ENCODE data around the gene ZNF548. TPM values are rescaled to one million over a fixed set of nuclear protein-coding genes. Genes with fewer than 3 reads are reported as not detected.
"Not testable (repeated sequence)": the region's sequence is repeated elsewhere in the genome, so short reads cannot be mapped to it uniquely, and the experiment has no call there.

ZNF548 gene
- total RNA-seq, 4 donors from 2014 or later: 18.8 to 30.9 (median 25.7) TPM

- Histone ChIP-seq H3K36me3 (peaks cover under 1% of the 10 kb centered on the region), H3K27me3 (no peaks in the 10 kb centered on the region), H3K27ac (peak overlapping the region; percentile 87), H3K4me3 (peak overlapping the region; percentile 67), H3K9me3 (no peaks in the 10 kb centered on the region), H3K4me1 (peaks cover 18% of the 10 kb centered on the region)
- TF ChIP-seq POLR2AphosphoS5 (IDR thresholded peaks at IDR 0.05) (no peak), EP300 (IDR thresholded peaks at IDR 0.05) (no peak), POLR2A (IDR thresholded peaks at IDR 0.05) (no peak)
- TF ChIP-seq, protein P1, sequence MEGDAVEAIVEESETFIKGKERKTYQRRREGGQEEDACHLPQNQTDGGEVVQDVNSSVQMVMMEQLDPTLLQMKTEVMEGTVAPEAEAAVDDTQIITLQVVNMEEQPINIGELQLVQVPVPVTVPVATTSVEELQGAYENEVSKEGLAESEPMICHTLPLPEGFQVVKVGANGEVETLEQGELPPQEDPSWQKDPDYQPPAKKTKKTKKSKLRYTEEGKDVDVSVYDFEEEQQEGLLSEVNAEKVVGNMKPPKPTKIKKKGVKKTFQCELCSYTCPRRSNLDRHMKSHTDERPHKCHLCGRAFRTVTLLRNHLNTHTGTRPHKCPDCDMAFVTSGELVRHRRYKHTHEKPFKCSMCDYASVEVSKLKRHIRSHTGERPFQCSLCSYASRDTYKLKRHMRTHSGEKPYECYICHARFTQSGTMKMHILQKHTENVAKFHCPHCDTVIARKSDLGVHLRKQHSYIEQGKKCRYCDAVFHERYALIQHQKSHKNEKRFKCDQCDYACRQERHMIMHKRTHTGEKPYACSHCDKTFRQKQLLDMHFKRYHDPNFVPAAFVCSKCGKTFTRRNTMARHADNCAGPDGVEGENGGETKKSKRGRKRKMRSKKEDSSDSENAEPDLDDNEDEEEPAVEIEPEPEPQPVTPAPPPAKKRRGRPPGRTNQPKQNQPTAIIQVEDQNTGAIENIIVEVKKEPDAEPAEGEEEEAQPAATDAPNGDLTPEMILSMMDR (IDR thresholded peaks at IDR 0.05): no peak
- DNase-seq (ENCODE audit: low spot score in 2 of 2): no peak
- 6% methylated on average over 5 of the region's 18 CpGs for WGBS
Observed at GRCh38 chr19:57363688-57364181, 25.9 kb upstream of the ZNF548 start.

- Histone ChIP-seq H3K4me3 (no peak overlapping the region), H3K9me3 (no peaks in the 10 kb centered on the region), H3K27ac (no peak overlapping the region), H3K36me3 (peaks cover 3% of the 10 kb centered on the region), H3K27me3 (no peaks in the 10 kb centered on the region), H3K4me1 (peaks cover 15% of the 10 kb centered on the region)
- WGBS: 88% methylated on average over 2 of the region's 2 CpGs
- no peak for TF ChIP-seq EP300 (IDR thresholded peaks at IDR 0.05)
- no peak for TF ChIP-seq POLR2A (IDR thresholded peaks at IDR 0.05)
- TF ChIP-seq, protein P1 (IDR thresholded peaks at IDR 0.05): no peak
- no peak for TF ChIP-seq POLR2AphosphoS5 (IDR thresholded peaks at IDR 0.05)
- no peak for DNase-seq (ENCODE audit: low spot score in 2 of 2)
Observed at GRCh38 chr19:57366776-57367175, 22.9 kb upstream of the ZNF548 start.

- 92% methylated on average over 4 of the region's 6 CpGs for WGBS
- H3K9me3 ChIP-seq: peaks cover 23% of the 10 kb centered on the region
Observed at GRCh38 chr19:57374179-57374578, 15.5 kb upstream of the ZNF548 start.

DNA sequence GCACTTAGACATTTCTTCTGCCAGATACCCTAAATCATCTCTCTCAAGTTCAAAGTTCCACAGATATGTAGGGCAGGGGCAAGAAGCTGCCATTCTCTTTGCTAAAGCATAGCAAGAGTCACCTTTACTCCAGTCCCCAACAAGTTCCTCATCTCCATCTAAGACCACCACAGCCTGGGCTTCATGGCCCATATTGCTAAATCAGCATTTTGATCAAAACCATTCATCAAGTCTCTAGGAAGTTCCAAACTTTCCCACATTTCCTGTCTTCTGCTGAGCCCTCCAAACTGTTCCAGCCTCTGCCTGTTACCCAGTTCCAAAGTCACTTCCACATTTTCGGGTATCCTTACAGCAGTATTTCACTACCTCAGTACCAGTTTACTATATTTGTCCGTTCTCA lies 15.0 kb upstream of the ZNF548 start:
- not testable (repeated sequence) for H3K4me1 ChIP-seq; H3K27me3 ChIP-seq; H3K4me3 ChIP-seq; DNase-seq (ENCODE audit: low spot score in 2 of 2); H3K27ac ChIP-seq
- Histone ChIP-seq H3K36me3 (peaks cover 60% of the 10 kb centered on the region), H3K9me3 (peaks cover 23% of the 10 kb centered on the region)
- 97% methylated on average over 2 of the region's 2 CpGs for WGBS

More at GRCh38 chr19:57374179-57374578, 15.5 kb upstream of the ZNF548 start:
- H3K4me3 ChIP-seq: no peak overlapping the region
- no peak overlapping the region for H3K27ac ChIP-seq
- DNase-seq (ENCODE audit: low spot score in 2 of 2): no peak
- peaks cover 60% of the 10 kb centered on the region for H3K36me3 ChIP-seq
- TF ChIP-seq, protein P1 (IDR thresholded peaks at IDR 0.05): no peak
- TF ChIP-seq POLR2AphosphoS5 (IDR thresholded peaks at IDR 0.05) (no peak), EP300 (IDR thresholded peaks at IDR 0.05) (no peak), POLR2A (IDR thresholded peaks at IDR 0.05) (no peak)
- no peaks in the 10 kb centered on the region for H3K4me1 ChIP-seq
- H3K27me3 ChIP-seq: no peaks in the 10 kb centered on the region

GRCh38 chr19:57376151-57376550 lies 13.5 kb upstream of the ZNF548 start:
- 79% methylated on average over 6 of the region's 6 CpGs for WGBS
- DNase-seq (ENCODE audit: low spot score in 2 of 2): no peak
- no peak overlapping the region for H3K4me3 ChIP-seq
- H3K27me3 ChIP-seq: no peaks in the 10 kb centered on the region
- H3K9me3 ChIP-seq: peaks cover 23% of the 10 kb centered on the region
- TF ChIP-seq POLR2AphosphoS5 (IDR thresholded peaks at IDR 0.05) (no peak), POLR2A (IDR thresholded peaks at IDR 0.05) (no peak), EP300 (IDR thresholded peaks at IDR 0.05) (no peak)
- TF ChIP-seq, protein P1 (IDR thresholded peaks at IDR 0.05): no peak
- H3K27ac ChIP-seq: no peak overlapping the region
- no peaks in the 10 kb centered on the region for H3K4me1 ChIP-seq
- H3K36me3 ChIP-seq: peaks cover 60% of the 10 kb centered on the region

All from suprapubic skin (tissue), 4 donors.